Osteocyte (in vitro differentiated cells): ENCODE data around the gene FREY1. TPM values are rescaled to one million over a fixed set of nuclear protein-coding genes. Genes with fewer than 3 reads are reported as not detected.

Experiments
- DNase-seq: peaks from one replicate; pipeline ENCODE4 v3.0.0; 2021; ENCODE audit warnings: mixed read lengths; ENCODE audit not compliant: unreplicated experiment; ENCODE audit errors: extremely low spot score
- H3K27ac Mint-ChIP-seq: one replicate; pipeline ENCODE4 v1.8.0; 2021; ENCODE audit warnings: mild to moderate bottlenecking, mixed read lengths; ENCODE audit not compliant: unreplicated experiment
- H3K27me3 Mint-ChIP-seq: one replicate; pipeline ENCODE4 v1.8.0; 2021; ENCODE audit warnings: mixed read lengths; ENCODE audit not compliant: unreplicated experiment
- H3K36me3 Mint-ChIP-seq: one replicate; pipeline ENCODE4 v1.8.0; 2021; ENCODE audit warnings: mixed read lengths; ENCODE audit not compliant: unreplicated experiment
- H3K4me1 Mint-ChIP-seq: one replicate; pipeline ENCODE4 v1.8.0; 2021; ENCODE audit warnings: mixed read lengths; ENCODE audit not compliant: unreplicated experiment
- H3K4me3 Mint-ChIP-seq: one replicate; pipeline ENCODE4 v1.8.0; 2021; ENCODE audit warnings: mild to moderate bottlenecking, moderate library complexity, mixed read lengths; ENCODE audit not compliant: unreplicated experiment
- H3K9me3 Mint-ChIP-seq: one replicate; pipeline ENCODE4 v1.8.0; 2021; ENCODE audit warnings: mixed read lengths; ENCODE audit not compliant: unreplicated experiment
- CTCF ChIP-seq: fragments of 200-600 bp; sonication (generic); IDR thresholded peaks from 2 replicates; pipeline ENCODE4 v1.5.0; 2021; ENCODE audit warnings: antibody characterized with exemption, mild to moderate bottlenecking, moderate library complexity
- total RNA-seq: library from RNA; stranded (reverse); gene quantifications from 2 replicates; pipeline ENCODE4 v1.2.1, GENCODE V29; 2021

Gene FREY1
- total RNA-seq, 1 donor from 2014 or later = 0.81 TPM

GRCh38 chr11:45932217-45932616 lies 25.1 kb upstream of the FREY1 start:
- no peak overlapping the region for H3K4me3 Mint-ChIP-seq
- H3K36me3 Mint-ChIP-seq = peaks cover 25% of the 10 kb centered on the region
- peak; percentile 65 for DNase-seq
- TF ChIP-seq CTCF = no peak
- H3K27ac Mint-ChIP-seq = no peak overlapping the region
- no peaks in the 10 kb centered on the region for H3K27me3 Mint-ChIP-seq
- H3K9me3 Mint-ChIP-seq = no peaks in the 10 kb centered on the region
- peaks cover 8% of the 10 kb centered on the region for H3K4me1 Mint-ChIP-seq

- Mint-ChIP-seq H3K27ac (no peak overlapping the region), H3K4me3 (no peak overlapping the region), H3K9me3 (no peaks in the 10 kb centered on the region), H3K36me3 (peaks cover 21% of the 10 kb centered on the region), H3K27me3 (no peaks in the 10 kb centered on the region), H3K4me1 (peaks cover 8% of the 10 kb centered on the region)
- DNase-seq = peak; percentile 81
- TF ChIP-seq CTCF = no peak
Observed at GRCh38 chr11:45931739-45932138, 24.7 kb upstream of the FREY1 start.

- Mint-ChIP-seq H3K4me1 (peaks cover 8% of the 10 kb centered on the region), H3K27ac (no peak overlapping the region), H3K36me3 (peaks cover 19% of the 10 kb centered on the region), H3K9me3 (no peaks in the 10 kb centered on the region), H3K27me3 (no peaks in the 10 kb centered on the region), H3K4me3 (no peak overlapping the region)
- no peak for TF ChIP-seq CTCF
- DNase-seq = no peak
Observed at GRCh38 chr11:45930951-45931570, 24.0 kb upstream of the FREY1 start.

GRCh38 chr11:45930031-45930794 lies 23.1 kb upstream of the FREY1 start:
- no peak overlapping the region for H3K4me3 Mint-ChIP-seq
- peaks cover 19% of the 10 kb centered on the region for H3K36me3 Mint-ChIP-seq
- no peak for DNase-seq
- H3K27me3 Mint-ChIP-seq = peaks cover under 1% of the 10 kb centered on the region
- no peaks in the 10 kb centered on the region for H3K9me3 Mint-ChIP-seq
- no peak for TF ChIP-seq CTCF
- H3K4me1 Mint-ChIP-seq = peaks cover 8% of the 10 kb centered on the region
- H3K27ac Mint-ChIP-seq = no peak overlapping the region

GRCh38 chr11:45929486-45930030 lies 22.5 kb upstream of the FREY1 start:
- no peaks in the 10 kb centered on the region for H3K9me3 Mint-ChIP-seq
- H3K27me3 Mint-ChIP-seq = peaks cover 6% of the 10 kb centered on the region
- H3K4me1 Mint-ChIP-seq = peaks cover 8% of the 10 kb centered on the region
- no peak overlapping the region for H3K27ac Mint-ChIP-seq
- no peak for DNase-seq
- H3K36me3 Mint-ChIP-seq = peaks cover 19% of the 10 kb centered on the region
- no peak for TF ChIP-seq CTCF
- no peak overlapping the region for H3K4me3 Mint-ChIP-seq
